GM12801 (cell line): ENCODE results near the gene CLDN22.

ENCODE experiments used
- TF ChIP-seq, protein P1 (sequence below): IDR thresholded peaks from one replicate; pipeline ENCODE4 v1.5.1; 2011; ENCODE audit warnings: control low read depth; ENCODE audit not compliant: insufficient read length; ENCODE audit errors: extremely low read depth

CLDN22 gene

DNA sequence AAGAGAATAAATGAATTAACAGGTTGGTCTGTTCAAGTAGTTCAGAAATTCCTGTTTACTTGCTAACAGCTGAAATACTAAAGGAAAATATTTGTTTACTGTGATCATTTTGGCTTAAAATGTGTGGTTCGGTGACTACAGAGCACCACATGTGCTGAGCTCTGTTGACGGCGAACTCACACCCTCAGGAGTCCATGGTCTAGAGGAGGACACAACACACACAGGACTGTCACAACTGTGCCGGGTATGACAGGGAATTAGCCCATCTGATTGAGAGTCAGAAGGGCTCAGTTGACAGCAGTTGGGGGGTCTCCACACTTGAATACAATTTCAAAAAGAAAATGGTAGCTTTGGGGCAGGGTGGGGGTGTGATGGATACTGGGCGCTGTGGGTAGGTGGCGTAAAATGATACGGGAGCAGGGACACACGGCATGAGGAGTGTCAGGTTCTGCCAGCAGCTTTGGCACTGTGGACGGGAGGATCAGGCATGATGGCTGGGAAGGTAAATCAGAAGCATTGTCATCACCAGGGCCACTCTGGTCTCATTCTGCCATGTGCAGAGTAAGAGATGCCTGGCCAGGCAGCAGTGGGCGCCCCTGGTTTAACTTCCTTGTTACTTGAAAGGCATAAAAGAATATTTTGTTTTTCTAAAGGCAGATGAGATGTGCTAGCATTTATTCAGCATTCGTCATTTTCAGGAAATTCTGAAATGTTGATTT is 33.3 kb downstream of the CLDN22 start:
- TF ChIP-seq, protein P1, sequence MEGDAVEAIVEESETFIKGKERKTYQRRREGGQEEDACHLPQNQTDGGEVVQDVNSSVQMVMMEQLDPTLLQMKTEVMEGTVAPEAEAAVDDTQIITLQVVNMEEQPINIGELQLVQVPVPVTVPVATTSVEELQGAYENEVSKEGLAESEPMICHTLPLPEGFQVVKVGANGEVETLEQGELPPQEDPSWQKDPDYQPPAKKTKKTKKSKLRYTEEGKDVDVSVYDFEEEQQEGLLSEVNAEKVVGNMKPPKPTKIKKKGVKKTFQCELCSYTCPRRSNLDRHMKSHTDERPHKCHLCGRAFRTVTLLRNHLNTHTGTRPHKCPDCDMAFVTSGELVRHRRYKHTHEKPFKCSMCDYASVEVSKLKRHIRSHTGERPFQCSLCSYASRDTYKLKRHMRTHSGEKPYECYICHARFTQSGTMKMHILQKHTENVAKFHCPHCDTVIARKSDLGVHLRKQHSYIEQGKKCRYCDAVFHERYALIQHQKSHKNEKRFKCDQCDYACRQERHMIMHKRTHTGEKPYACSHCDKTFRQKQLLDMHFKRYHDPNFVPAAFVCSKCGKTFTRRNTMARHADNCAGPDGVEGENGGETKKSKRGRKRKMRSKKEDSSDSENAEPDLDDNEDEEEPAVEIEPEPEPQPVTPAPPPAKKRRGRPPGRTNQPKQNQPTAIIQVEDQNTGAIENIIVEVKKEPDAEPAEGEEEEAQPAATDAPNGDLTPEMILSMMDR, result no peak

DNA sequence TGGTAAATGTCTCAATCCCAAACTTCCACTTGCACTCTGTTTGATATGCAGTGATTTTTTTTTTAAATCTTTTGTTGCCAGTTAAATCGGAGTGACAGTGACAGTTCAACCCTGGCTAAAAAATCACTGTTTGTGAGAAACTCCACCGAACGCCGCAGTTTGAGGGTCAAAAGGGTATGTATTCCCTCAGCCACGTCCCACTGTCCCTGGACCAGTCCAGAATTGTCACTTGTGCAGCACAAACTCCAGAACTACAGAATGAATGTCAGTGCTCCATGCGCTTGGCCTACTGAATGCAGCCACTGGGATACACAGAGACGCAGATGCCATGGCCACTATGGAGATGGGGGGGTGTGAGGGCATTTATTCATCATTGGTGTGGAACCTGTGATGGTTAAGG is 34.2 kb downstream of the CLDN22 start:
- TF ChIP-seq, protein P1, result no peak

DNA sequence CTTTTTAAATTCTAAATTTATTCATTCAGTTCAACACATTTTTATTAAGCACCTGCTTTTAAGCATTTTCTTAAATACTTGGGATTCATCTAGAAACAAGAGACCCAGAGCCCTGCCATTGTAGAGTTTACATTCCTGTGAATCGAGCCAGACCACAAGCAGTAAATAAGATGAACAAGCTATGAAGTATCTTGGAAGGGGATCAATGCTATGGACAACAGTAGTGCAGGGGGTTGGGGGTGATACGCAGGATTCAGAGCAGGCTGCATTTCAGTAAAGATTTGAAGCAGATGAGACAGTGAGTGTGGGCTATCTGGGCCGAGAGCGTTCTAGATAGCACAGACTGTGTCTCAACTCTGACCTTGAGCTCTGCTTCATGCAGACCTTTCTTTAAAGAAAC is 35.1 kb downstream of the CLDN22 start:
- TF ChIP-seq, protein P1, result no peak

DNA sequence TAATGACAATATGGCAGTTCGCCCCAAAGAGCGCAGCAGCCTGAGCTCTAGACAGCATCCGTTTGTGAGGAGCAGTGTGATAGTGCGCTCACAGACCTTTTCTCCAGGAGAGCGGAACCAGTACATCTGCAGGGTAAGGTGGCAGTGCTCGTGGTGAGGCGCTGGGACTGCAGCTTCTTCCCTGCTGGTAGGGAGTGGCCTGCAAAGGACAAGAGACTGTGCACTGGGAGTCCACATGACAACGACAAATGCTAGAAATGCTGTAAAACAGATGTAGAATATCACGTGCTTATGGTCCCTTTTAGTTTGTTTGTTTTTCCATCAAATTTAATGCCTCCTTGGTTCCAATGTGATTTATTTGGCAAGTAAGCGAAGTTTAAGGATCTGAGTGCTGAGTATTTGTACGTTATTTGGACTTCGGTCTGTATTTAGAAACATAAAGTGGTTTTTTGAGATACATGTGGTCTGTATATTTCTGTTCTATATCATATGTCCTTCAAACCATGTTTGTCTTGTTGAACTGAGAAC is 35.8 kb downstream of the CLDN22 start:
- TF ChIP-seq, protein P1, result no peak

DNA sequence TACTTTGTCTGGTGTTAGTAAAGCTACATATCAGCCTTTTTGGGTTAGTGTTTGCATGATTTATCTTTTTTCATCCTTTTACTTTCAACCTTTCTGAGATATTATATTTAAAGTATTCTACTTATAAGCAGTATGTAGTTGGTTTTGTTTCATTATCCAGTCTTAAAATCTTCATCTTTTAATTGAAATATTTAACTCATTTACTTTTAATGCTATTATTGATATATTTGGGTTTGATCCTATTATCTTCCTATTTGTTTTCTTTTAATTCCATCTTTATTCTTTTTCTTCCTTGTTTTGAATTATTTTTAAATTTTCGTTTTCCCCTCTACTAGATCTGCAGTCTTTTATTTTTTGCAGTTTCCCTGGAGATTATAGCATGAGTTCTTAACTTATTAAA is 44.0 kb downstream of the CLDN22 start:
- TF ChIP-seq, protein P1, result no peak

DNA sequence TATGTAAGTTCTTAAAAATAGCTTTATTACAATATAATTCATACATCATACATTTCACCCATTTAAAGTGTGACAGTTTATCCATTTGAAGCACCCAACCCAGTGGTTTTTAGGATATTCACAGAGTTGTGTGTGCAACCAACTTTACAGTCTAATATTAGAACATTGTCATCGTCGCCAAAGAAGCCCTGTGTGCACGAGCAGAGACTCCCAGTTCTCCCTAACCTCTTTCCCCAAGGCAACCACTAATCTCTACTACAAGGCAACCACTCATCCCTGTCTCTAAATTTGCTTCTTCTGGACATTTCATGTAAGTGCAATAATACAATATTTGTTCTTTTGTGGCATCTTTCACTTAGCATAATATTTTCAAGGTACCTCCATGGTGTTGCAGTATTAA is 47.7 kb downstream of the CLDN22 start:
- TF ChIP-seq, protein P1, result no peak

DNA sequence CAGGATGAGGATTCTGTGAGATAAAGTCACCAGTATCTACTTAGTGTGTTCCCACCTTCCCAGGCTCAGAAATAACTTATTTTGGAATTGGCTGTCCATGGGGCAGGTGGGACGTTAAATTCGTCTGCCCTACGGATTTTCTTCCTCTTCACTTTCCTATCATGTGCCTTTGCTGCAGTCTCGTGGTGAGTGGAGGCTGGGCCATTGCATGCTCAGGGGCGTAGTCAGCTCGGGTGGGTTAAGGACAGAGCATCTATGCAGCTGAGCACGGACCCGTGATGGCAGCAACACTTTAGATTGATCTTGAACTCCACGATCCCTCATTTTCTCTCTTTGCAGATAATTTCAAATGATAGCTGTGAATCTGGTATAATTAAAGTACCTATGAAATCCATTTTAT is 51.5 kb downstream of the CLDN22 start:
- TF ChIP-seq, protein P1, result no peak
